IMR-90 (cell line): ENCODE measurements around the gene CYP24A1. TPM values are rescaled to one million over a fixed set of nuclear protein-coding genes. Genes with fewer than 3 reads are reported as not detected.

Experiments used
- ATAC-seq: fragments of 200-7000 bp; cut with Tn5 transposase; 2 replicates; pipeline ENCODE4 v1.9.1; 2020; ENCODE audit warnings: low read depth, mild to moderate bottlenecking, moderate library complexity
- BruUV-seq: library from RNA; stranded (reverse); fragments of 400-500 nt; replicated peaks from 2 replicates; lab custom pipeline; 2021; lab: Mats Ljungman, UMichigan
- CTCF ChIA-PET: fragments of 300-600 bp; formaldehyde crosslinking; extraction: SDS; loops from one replicate; lab custom pipeline; 2021; ENCODE audit warnings: antibody characterized with exemption; lab: Yijun Ruan, JAX
- POLR2A ChIA-PET: fragments of 300-600 bp; sonication (Branson Sonifier 250); formaldehyde crosslinking; loops from one replicate; lab custom pipeline; 2022; ENCODE audit warnings: antibody characterized with exemption; ENCODE audit not compliant: unreplicated experiment; lab: Charles Lee
- DNase-seq: peaks from one replicate; pipeline ENCODE4 v3.0.0; 2013
- H2AFZ ChIP-seq: replicated peaks from 2 replicates; pipeline ENCODE3; 2013; ENCODE audit warnings: low read length, mild to moderate bottlenecking; ENCODE audit not compliant: poor library complexity
- H2AK5ac ChIP-seq: 2 replicates; pipeline ENCODE4 v1.6.1; 2013; ENCODE audit warnings: low read depth, low read length, inconsistent platforms
- H2AK9ac ChIP-seq: replicated peaks from 2 replicates; pipeline ENCODE3; 2013; ENCODE audit warnings: mild to moderate bottlenecking, low read depth, low read length, moderate library complexity; ENCODE audit not compliant: poor library complexity
- H2BK120ac ChIP-seq: 2 replicates; pipeline ENCODE4 v1.6.1; 2013; ENCODE audit warnings: low read depth, low read length, inconsistent platforms
- H2BK15ac ChIP-seq: 3 replicates; pipeline ENCODE4 v1.6.1; 2013; ENCODE audit warnings: low read depth, low read length, inconsistent platforms
- H2BK20ac ChIP-seq: 2 replicates; pipeline ENCODE4 v1.6.1; 2013; ENCODE audit warnings: low read depth, mild to moderate bottlenecking, inconsistent platforms, low read length, moderate library complexity
- H2BK5ac ChIP-seq: 2 replicates; pipeline ENCODE4 v1.6.1; 2013; ENCODE audit warnings: mild to moderate bottlenecking, low read depth, low read length, inconsistent platforms; ENCODE audit not compliant: poor library complexity, severe bottlenecking
- H3K14ac ChIP-seq: replicated peaks from 2 replicates; pipeline ENCODE4 v1.6.1; 2013; ENCODE audit warnings: low read depth, low read length, inconsistent platforms
- H3K18ac ChIP-seq: 2 replicates; pipeline ENCODE4 v1.6.1; 2013; ENCODE audit warnings: low read depth, low read length, control low read depth
- H3K23ac ChIP-seq: 2 replicates; pipeline ENCODE4 v1.6.1; 2013; ENCODE audit warnings: low read depth, low read length, inconsistent platforms
- H3K27ac ChIP-seq: 2 replicates; pipeline ENCODE4 v1.5.1; 2013; ENCODE audit warnings: mild to moderate bottlenecking, control low read depth, low read length; ENCODE audit not compliant: insufficient read depth
- H3K27me3 ChIP-seq: 2 replicates; pipeline ENCODE4 v1.6.1; 2013; ENCODE audit warnings: low read length; ENCODE audit not compliant: control insufficient read depth, insufficient read depth
- H3K36me3 ChIP-seq: 2 replicates; pipeline ENCODE4 v1.6.1; 2013; ENCODE audit warnings: low read length, mixed read lengths; ENCODE audit not compliant: control insufficient read depth, insufficient read depth
- H3K4ac ChIP-seq: 2 replicates; pipeline ENCODE4 v1.6.1; 2013; ENCODE audit warnings: low read depth, low read length, inconsistent platforms
- H3K4me1 ChIP-seq: 2 replicates; pipeline ENCODE4 v1.6.1; 2013; ENCODE audit warnings: low read length, mixed read lengths; ENCODE audit not compliant: control insufficient read depth, insufficient read depth
- H3K4me2 ChIP-seq: 2 replicates; pipeline ENCODE4 v1.6.1; 2013; ENCODE audit warnings: low read depth, mild to moderate bottlenecking, control low read depth, low read length, moderate library complexity
- H3K4me3 ChIP-seq: 2 replicates; pipeline ENCODE4 v1.5.1; 2013; ENCODE audit warnings: low read depth, mild to moderate bottlenecking, control low read depth, low read length, moderate library complexity; ENCODE audit not compliant: insufficient read depth
- H3K56ac ChIP-seq: 2 replicates; pipeline ENCODE4 v1.6.1; 2013; ENCODE audit warnings: low read length, inconsistent platforms; ENCODE audit not compliant: insufficient read depth; ENCODE audit errors: extremely low read depth
- H3K79me1 ChIP-seq, 2 experiments: 2 replicates each; pipeline ENCODE4 v1.6.1; 2013; ENCODE audit warnings: low read length in 2 of 2, inconsistent platforms in 1 of 2, low read depth in 1 of 2
- H3K9ac ChIP-seq: 2 replicates; pipeline ENCODE4 v1.6.1; 2013; ENCODE audit warnings: low read depth, low read length, control low read depth
- H3K9me1 ChIP-seq: 2 replicates; pipeline ENCODE4 v1.6.1; 2013; ENCODE audit warnings: low read length, inconsistent platforms; ENCODE audit not compliant: insufficient read depth
- H3K9me3 ChIP-seq: 2 replicates; pipeline ENCODE4 v1.6.1; 2013; ENCODE audit warnings: low read length; ENCODE audit not compliant: control insufficient read depth, insufficient read depth
- H4K20me1 ChIP-seq: 2 replicates; pipeline ENCODE4 v1.6.1; 2013; ENCODE audit warnings: low read length, inconsistent platforms; ENCODE audit not compliant: insufficient read depth
- H4K5ac ChIP-seq: 2 replicates; pipeline ENCODE4 v1.6.1; 2013; ENCODE audit warnings: mild to moderate bottlenecking, low read depth, low read length, control low read depth
- H4K8ac ChIP-seq, 2 experiments: 2 replicates each; pipeline ENCODE4 v1.6.1; 2013; ENCODE audit warnings: low read depth in 2 of 2, low read length in 2 of 2, control low read depth in 1 of 2, inconsistent platforms in 1 of 2
- H4K91ac ChIP-seq: 2 replicates; pipeline ENCODE4 v1.6.1; 2013; ENCODE audit warnings: low read depth, low read length, inconsistent platforms; ENCODE audit not compliant: insufficient read depth
- CHD1 ChIP-seq: IDR thresholded peaks from 2 replicates; pipeline ENCODE4 v1.6.1; 2012; ENCODE audit warnings: low read depth, low read length, improper control_type of control experiment
- FOS ChIP-seq: fragments of 150-350 bp; IDR thresholded peaks from 2 replicates; pipeline ENCODE4 v1.6.1; 2016; ENCODE audit warnings: low read depth, low read length
- RFX5 ChIP-seq: IDR thresholded peaks from 2 replicates; pipeline ENCODE4 v1.8.0; 2012; ENCODE audit warnings: low read depth, mild to moderate bottlenecking, low read length, moderate library complexity
- WGBS, 2 experiments: methylation state at CpG; one replicate each; pipeline versions ENCODE4 v1.1.5 to v1.1.7; 2013; ENCODE audit warnings: missing lambda C conversion rate in 2 of 2; ENCODE audit not compliant: insufficient read length in 1 of 2; ENCODE audit errors: extremely low coverage in 2 of 2; 5-methylcytosine and 5-hydroxymethylcytosine counted together
- dilution Hi-C: fragments of 300-500 bp; cut with HindIII; formaldehyde crosslinking; loops from one replicate; pipeline ENCODE4 v1.14.3; 2018; ENCODE audit warnings: low sequenced_read_pairs; ENCODE audit not compliant: unreplicated experiment
- in situ Hi-C: fragments of 300-500 bp; cut with MboI; formaldehyde crosslinking; loops from 3 replicates; pipeline ENCODE4 v1.14.3; 2019; ENCODE audit warnings: low sequenced_read_pairs, inconsistent platforms, mixed read lengths
- intact Hi-C: fragments of 100-400 bp; cut with micrococcal nuclease; formaldehyde crosslinking; loops from 2 replicates; pipeline ENCODE4 v1.10.0; 2022
- polyA plus RNA-seq, 3 experiments: library from polyadenylated mRNA; depleted of rRNA; stranded (reverse); fragments of >200 nt; gene quantifications; 2 replicates each; pipeline ENCODE4 v1.2.3, GENCODE V29; 2012; ENCODE audit warnings: low replicate concordance in 1 of 3
- total RNA-seq: library from RNA; depleted of rRNA; stranded (reverse); fragments of >200 nt; gene quantifications from 2 replicates; pipeline ENCODE4 v1.2.3, GENCODE V29; 2012
- TF ChIP-seq, protein P1 (sequence below): fragments of 150-350 bp; IDR thresholded peaks from 2 replicates; pipeline ENCODE4 v1.6.1; 2017; ENCODE audit warnings: mild to moderate bottlenecking, antibody characterized with exemption, low read length, low read depth
- TF ChIP-seq, protein P2 (sequence below): conservative IDR thresholded peaks from 2 replicates; pipeline ENCODE4 v1.5.1; 2012; ENCODE audit warnings: mild to moderate bottlenecking, low read depth, low read length, improper control_type of control experiment

Gene CYP24A1
- total and polyA plus RNA-seq, 2 of the 4 experiments (the other 2 are of a cell fraction), result not detected

DNA sequence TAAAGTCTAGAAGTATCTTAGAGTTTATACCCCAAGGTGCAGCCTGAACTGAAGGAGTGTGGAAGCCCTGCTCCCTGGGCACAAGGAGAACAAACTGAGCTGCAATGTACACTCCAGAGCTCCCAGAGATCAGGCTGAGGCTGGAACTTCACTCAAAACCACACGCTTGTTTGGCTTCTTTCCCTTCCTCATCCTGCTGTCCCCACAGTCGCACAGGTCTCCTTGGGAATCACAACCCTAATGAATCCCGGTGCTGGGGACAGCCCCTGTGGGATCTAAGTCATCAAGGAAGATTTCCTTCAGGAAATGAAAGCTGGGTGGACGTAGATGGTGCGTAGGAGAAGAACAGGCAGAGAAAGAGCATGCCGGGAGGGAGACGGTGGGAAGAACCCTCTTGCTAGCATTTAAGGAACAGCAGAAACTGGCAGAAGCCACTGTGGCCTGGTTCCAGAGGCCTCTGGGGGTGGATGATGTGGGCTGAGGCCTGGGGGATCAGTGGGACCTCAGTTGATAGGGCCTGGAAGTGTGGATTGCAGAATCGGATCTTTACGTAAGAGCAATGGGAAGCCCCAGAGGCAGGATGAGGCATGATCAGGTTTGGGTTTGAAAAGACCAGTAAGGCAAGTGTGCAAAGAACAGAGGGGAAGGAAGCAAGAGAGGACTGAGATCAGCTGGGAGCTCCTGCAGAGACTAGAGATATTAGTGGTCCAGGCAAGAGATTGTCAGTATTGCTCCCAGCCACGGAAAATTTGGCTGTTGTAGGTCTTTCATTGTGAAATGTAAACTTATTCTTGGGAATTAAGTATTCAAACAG is 21.4 kb downstream of the CYP24A1 start:
- Histone ChIP-seq H4K8ac (no peak overlapping the region), H3K9me1 (no peaks in the 10 kb centered on the region), H2BK20ac (no peak overlapping the region), H2BK5ac (no peak overlapping the region), H3K4ac (no peak overlapping the region), H3K18ac (no peak overlapping the region), H3K4me2 (no peak overlapping the region), H3K27me3 (peaks cover 12% of the 10 kb centered on the region), H3K9me3 (no peaks in the 10 kb centered on the region), H3K4me1 (no peaks in the 10 kb centered on the region), H3K23ac (no peak overlapping the region), H3K4me3 (no peak overlapping the region), H4K5ac (no peak overlapping the region), H2BK120ac (no peak overlapping the region), H3K36me3 (no peaks in the 10 kb centered on the region), H3K9ac (no peak overlapping the region), H2BK15ac (no peak overlapping the region), H3K27ac (no peak overlapping the region), H4K91ac (no peak overlapping the region), H3K79me1 (no peaks in the 10 kb centered on the region), H3K14ac (no peak overlapping the region), H2AFZ (no peak overlapping the region), H2AK5ac (no peak overlapping the region), H3K56ac (no peak overlapping the region), H2AK9ac (no peak overlapping the region), H4K20me1 (no peaks in the 10 kb centered on the region)
- in situ Hi-C loops (no loop called here), intact Hi-C loops (no loop called here), dilution Hi-C loops (no loop called here)
- TF ChIP-seq, protein P1, sequence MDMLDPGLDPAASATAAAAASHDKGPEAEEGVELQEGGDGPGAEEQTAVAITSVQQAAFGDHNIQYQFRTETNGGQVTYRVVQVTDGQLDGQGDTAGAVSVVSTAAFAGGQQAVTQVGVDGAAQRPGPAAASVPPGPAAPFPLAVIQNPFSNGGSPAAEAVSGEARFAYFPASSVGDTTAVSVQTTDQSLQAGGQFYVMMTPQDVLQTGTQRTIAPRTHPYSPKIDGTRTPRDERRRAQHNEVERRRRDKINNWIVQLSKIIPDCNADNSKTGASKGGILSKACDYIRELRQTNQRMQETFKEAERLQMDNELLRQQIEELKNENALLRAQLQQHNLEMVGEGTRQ, result no peak
- TF ChIP-seq CHD1, result no peak
- no peak for TF ChIP-seq FOS
- TF ChIP-seq, protein P2, sequence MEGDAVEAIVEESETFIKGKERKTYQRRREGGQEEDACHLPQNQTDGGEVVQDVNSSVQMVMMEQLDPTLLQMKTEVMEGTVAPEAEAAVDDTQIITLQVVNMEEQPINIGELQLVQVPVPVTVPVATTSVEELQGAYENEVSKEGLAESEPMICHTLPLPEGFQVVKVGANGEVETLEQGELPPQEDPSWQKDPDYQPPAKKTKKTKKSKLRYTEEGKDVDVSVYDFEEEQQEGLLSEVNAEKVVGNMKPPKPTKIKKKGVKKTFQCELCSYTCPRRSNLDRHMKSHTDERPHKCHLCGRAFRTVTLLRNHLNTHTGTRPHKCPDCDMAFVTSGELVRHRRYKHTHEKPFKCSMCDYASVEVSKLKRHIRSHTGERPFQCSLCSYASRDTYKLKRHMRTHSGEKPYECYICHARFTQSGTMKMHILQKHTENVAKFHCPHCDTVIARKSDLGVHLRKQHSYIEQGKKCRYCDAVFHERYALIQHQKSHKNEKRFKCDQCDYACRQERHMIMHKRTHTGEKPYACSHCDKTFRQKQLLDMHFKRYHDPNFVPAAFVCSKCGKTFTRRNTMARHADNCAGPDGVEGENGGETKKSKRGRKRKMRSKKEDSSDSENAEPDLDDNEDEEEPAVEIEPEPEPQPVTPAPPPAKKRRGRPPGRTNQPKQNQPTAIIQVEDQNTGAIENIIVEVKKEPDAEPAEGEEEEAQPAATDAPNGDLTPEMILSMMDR, result no peak
- no peak for TF ChIP-seq RFX5
- 98% methylated on average over 5 of the region's 10 CpGs; no CpG with 5 or more reads in 1 of the 2 experiments for WGBS, 2 experiments
- no TSS peak for BruUV-seq
- CTCF ChIA-PET, result no interaction called here
- POLR2A ChIA-PET, result no interaction called here
- ATAC-seq, result no peak
- no peak for DNase-seq
